ENCODE measurements around the gene PTPN11. TPM values are rescaled to one million over a fixed set of nuclear protein-coding genes. Genes with fewer than 3 reads are reported as not detected.

Gene PTPN11
- total and polyA plus RNA-seq, 2 of the 8 experiments (the other 6 are each of a cell fraction or from before 2014, with no cell fraction given): 28.3 to 133 TPM

DNA sequence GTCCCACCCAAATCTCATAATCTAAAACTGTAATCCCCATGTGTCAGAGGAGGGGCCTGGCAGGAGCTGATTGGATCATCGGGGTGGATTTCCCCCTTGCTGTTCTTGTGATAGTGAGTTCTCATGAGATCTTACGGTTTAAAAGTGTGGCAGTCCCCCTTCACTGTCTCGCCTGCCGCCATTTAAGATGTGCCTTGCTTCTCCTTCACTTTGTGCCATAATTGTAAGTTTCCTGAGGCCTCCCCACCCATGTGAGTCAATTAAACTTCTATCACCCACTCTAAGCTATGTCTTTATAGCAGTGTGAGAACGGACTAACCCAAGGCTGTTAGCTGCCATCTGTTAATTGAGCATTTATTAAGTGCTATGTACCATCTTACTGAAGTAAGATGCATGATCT is 105.1 kb downstream of the PTPN11 start:
- Histone ChIP-seq H3K4me3 (ENCODE audit: extremely low read depth in 1 of 4, insufficient read depth in 2 of 4, low read depth in 3 of 4, low read length in 4 of 4) (no peak overlapping the region), H3K56ac (replicated peaks; ENCODE audit: insufficient read length, low read depth, low read length) (no peak overlapping the region), H3K4me2 (ENCODE audit: insufficient read depth in 1 of 2, low read depth in 2 of 2, low read length in 2 of 2) (no peak overlapping the region), H3K9me3 (ENCODE audit: insufficient read depth in 2 of 2, low read depth in 1 of 2, low read length in 1 of 2) (peaks cover 0 to 2% of the 10 kb centered on the region in 2 experiments; a peak in 1 of 4 replicates), H3K23me2 (ENCODE audit: low read depth, low read length) (no peaks in the 10 kb centered on the region), H3K79me1 (ENCODE audit: low read depth, low read length) (no peaks in the 10 kb centered on the region), H3K27me3 (replicated peaks in 1 of 4; ENCODE audit: control insufficient read depth in 3 of 4, extremely low read depth in 1 of 4, insufficient read depth in 3 of 4, low read length in 3 of 4) (no peaks in the 10 kb centered on the region; a peak in 1 of 7 replicates), H3K4me1 (replicated peaks in 1 of 4; ENCODE audit: control insufficient read depth in 3 of 4, insufficient read depth in 4 of 4, low read length in 3 of 4) (no peaks in the 10 kb centered on the region), H2AK5ac (ENCODE audit: low read depth, low read length) (no peak overlapping the region), H3K23ac (ENCODE audit: insufficient read length) (no peak overlapping the region), H3K79me2 (ENCODE audit: control insufficient read depth in 1 of 2, insufficient read depth in 2 of 2, low read length in 2 of 2) (no peaks in the 10 kb centered on the region), H4K8ac (ENCODE audit: extremely low read depth, insufficient read depth, low read length) (no peak overlapping the region), H3K27ac (ENCODE audit: low read depth, low read length) (no peak overlapping the region), H2BK20ac (ENCODE audit: low read length) (no peak overlapping the region), H3K36me3 (ENCODE audit: control insufficient read depth in 2 of 4, insufficient read depth in 4 of 4, low read length in 3 of 4) (no peaks in the 10 kb centered on the region), H2BK15ac (ENCODE audit: low read length) (no peak overlapping the region), H2BK120ac (replicated peaks; ENCODE audit: low read depth, low read length) (no peak overlapping the region), H3K9ac (replicated peaks in 1 of 4; ENCODE audit: extremely low read depth in 1 of 4, low read depth in 3 of 4, low read length in 3 of 4) (no peak overlapping the region), H3K4ac (replicated peaks; ENCODE audit: insufficient read length, low read depth, low read length) (no peak overlapping the region), H4K5ac (ENCODE audit: insufficient read length, low read depth, low read length) (no peak overlapping the region), H2AFZ (ENCODE audit: low read length) (no peak overlapping the region), H4K91ac (replicated peaks; ENCODE audit: insufficient read length, low read length) (no peak overlapping the region), H2BK12ac (ENCODE audit: low read depth, low read length) (no peak overlapping the region), H2BK5ac (ENCODE audit: low read depth, low read length) (no peak overlapping the region), H4K20me1 (replicated peaks in 1 of 2; ENCODE audit: control insufficient read depth in 1 of 2, insufficient read depth in 2 of 2, low read length in 2 of 2) (no peaks in the 10 kb centered on the region), H3K18ac (ENCODE audit: extremely low read depth, low read length) (no peak overlapping the region), H3K14ac (ENCODE audit: insufficient read length) (no peak overlapping the region)
- whole genome bisulfite sequencing, 2 experiments (ENCODE audit: extremely low coverage in 1 of 2, insufficient coverage in 1 of 2, insufficient read length in 1 of 2, insufficient replicate concordance in 2 of 2, low coverage in 1 of 2, low lambda C conversion rate in 2 of 2, missing lambda C conversion rate in 1 of 2): 88% methylated on average over 5 of the region's 5 CpGs; no CpG with 5 or more reads in 1 of the 2 experiments
- DNase-seq (ENCODE audit: low read depth in 1 of 2, low spot score in 2 of 2) (no peak), FAIRE-seq (no peak)
- CTCF ChIA-PET (ENCODE audit: partially characterized antibody): interaction anchor here (0.9 to 1.1 kb wide), 2 partner anchors 11 to 17 kb away, joined by 3 to 4 read pairs; no protein-coding TSS in a partner anchor
- POLR2A ChIA-PET (ENCODE audit: partially characterized antibody): interaction anchor here (0.6 kb wide), 1 partner anchor 683 kb away, joined by 3 read pairs; no protein-coding TSS in a partner anchor
- TF ChIP-seq KDM4A (IDR thresholded peaks at IDR 0.05; ENCODE audit: low read depth, low read length, severe bottlenecking): no peak
- no peak for TF ChIP-seq SUZ12 (IDR thresholded peaks at IDR 0.05; ENCODE audit: low read length)
- no peak for TF ChIP-seq BACH1 (IDR thresholded peaks at IDR 0.05; ENCODE audit: low read length)
- no peak for TF ChIP-seq EP300 (IDR thresholded peaks at IDR 0.05; ENCODE audit: borderline replicate concordance in 1 of 2, low read depth in 2 of 2, low read length in 2 of 2)
- no peak for TF ChIP-seq BRCA1 (IDR thresholded peaks at IDR 0.05; ENCODE audit: low read depth, low read length)
- TF ChIP-seq SRF (IDR thresholded peaks at IDR 0.05; ENCODE audit: low read depth, low read length): no peak
- no peak for TF ChIP-seq YY1 (IDR thresholded peaks at IDR 0.05; ENCODE audit: low read depth, low read length)
- no peak for TF ChIP-seq SP1 (IDR thresholded peaks at IDR 0.05; ENCODE audit: low read depth, low read length)
- no peak for TF ChIP-seq HDAC2 (IDR thresholded peaks at IDR 0.05; ENCODE audit: borderline replicate concordance in 1 of 2, low read depth in 2 of 2, low read length in 2 of 2)
- TF ChIP-seq SAP30 (IDR thresholded peaks at IDR 0.05; ENCODE audit: insufficient read depth, insufficient replicate concordance, low read length): no peak
- no peak for TF ChIP-seq JUN (IDR thresholded peaks at IDR 0.05; ENCODE audit: low read depth, low read length)
- TF ChIP-seq SP4 (IDR thresholded peaks at IDR 0.05; ENCODE audit: low read length): no peak
- no peak for TF ChIP-seq POU5F1 (IDR thresholded peaks at IDR 0.05; ENCODE audit: low read depth, low read length)
- TF ChIP-seq RBBP5 (IDR thresholded peaks at IDR 0.05; ENCODE audit: borderline replicate concordance, low read depth, low read length): no peak
- TF ChIP-seq CHD1 (IDR thresholded peaks at IDR 0.05; ENCODE audit: low read depth, low read length): no peak
